ENCODE results near the gene NRL.

The NRL gene

DNA sequence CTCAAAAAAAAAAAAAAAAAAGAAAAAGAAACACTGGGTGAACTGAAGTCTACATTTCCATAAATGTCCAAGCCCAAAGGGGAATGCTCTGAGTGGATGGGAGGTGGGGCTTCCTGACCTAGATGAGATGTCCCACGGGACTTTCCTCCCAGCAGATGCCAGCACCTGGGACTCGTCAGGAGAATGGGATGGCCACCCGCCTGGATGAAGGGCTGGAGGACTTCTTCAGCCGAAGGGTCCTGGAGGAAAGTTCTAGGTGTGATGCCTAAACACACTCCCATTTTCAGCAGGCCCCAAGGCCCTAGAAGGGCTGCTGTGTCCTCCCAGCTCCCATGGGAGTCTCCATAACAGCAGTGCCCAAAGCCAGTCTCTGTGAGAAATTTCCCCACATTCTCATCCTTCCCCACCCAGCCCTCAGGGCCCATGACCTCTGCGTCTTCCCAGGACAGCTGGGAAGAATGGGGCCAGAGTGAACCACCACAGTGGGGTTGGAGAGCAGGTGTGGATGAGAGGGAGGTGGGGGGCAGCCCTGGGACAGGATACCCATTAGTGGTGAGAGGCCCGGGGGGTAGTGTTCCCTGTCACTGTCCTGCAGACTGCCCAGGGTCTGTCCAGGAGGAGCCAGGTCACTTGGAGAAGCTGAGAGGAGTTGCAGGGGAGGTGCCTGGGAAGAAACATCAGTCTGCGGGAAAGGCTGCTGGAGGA is 50.5 kb downstream of the NRL start:
- no peak overlapping the region for H3K9ac ChIP-seq (ENCODE audit: low read length)
- no peaks in the 10 kb centered on the region for H4K20me1 ChIP-seq (ENCODE audit: insufficient read depth, low read length)
- no peak overlapping the region for H3K4me2 ChIP-seq (ENCODE audit: low read length)
- H2AFZ ChIP-seq (ENCODE audit: low read depth, low read length): no peak overlapping the region
- TF ChIP-seq CTCF (IDR thresholded peaks at IDR 0.05; ENCODE audit: low read depth, low read length) (no peak), EZH2phosphoT487 (IDR thresholded peaks at IDR 0.05; ENCODE audit: low read depth) (no peak)
- H3K9me3 ChIP-seq (ENCODE audit: insufficient read depth, low read length): no peaks in the 10 kb centered on the region
- no peaks in the 10 kb centered on the region for H3K27me3 ChIP-seq (ENCODE audit: low read depth, low read length)
- H3K4me3 ChIP-seq (ENCODE audit: low read length): no peak overlapping the region
- no peaks in the 10 kb centered on the region for H3K4me1 ChIP-seq (ENCODE audit: low read length)
- no peaks in the 10 kb centered on the region for H3K79me2 ChIP-seq (ENCODE audit: low read length)
- H3K36me3 ChIP-seq (replicated peaks; ENCODE audit: low read depth, low read length): no peaks in the 10 kb centered on the region
- H3K27ac ChIP-seq (ENCODE audit: low read length): no peak overlapping the region

GRCh38 chr14:24063263-24063836 is 51.4 kb downstream of the NRL start:
- H3K27ac ChIP-seq (ENCODE audit: low read length): no peak overlapping the region
- H3K9me3 ChIP-seq (ENCODE audit: insufficient read depth, low read length): no peaks in the 10 kb centered on the region
- H3K4me3 ChIP-seq (ENCODE audit: low read length): no peak overlapping the region
- no peaks in the 10 kb centered on the region for H3K27me3 ChIP-seq (ENCODE audit: low read depth, low read length)
- H3K36me3 ChIP-seq (replicated peaks; ENCODE audit: low read depth, low read length): no peaks in the 10 kb centered on the region
- no peak overlapping the region for H3K4me2 ChIP-seq (ENCODE audit: low read length)
- H3K4me1 ChIP-seq (ENCODE audit: low read length): no peaks in the 10 kb centered on the region
- no peak overlapping the region for H2AFZ ChIP-seq (ENCODE audit: low read depth, low read length)
- no peaks in the 10 kb centered on the region for H4K20me1 ChIP-seq (ENCODE audit: insufficient read depth, low read length)
- TF ChIP-seq CTCF (IDR thresholded peaks at IDR 0.05; ENCODE audit: low read depth, low read length): no peak
- TF ChIP-seq EZH2phosphoT487 (IDR thresholded peaks at IDR 0.05; ENCODE audit: low read depth): no peak
- no peak overlapping the region for H3K9ac ChIP-seq (ENCODE audit: low read length)
- no peaks in the 10 kb centered on the region for H3K79me2 ChIP-seq (ENCODE audit: low read length)

DNA sequence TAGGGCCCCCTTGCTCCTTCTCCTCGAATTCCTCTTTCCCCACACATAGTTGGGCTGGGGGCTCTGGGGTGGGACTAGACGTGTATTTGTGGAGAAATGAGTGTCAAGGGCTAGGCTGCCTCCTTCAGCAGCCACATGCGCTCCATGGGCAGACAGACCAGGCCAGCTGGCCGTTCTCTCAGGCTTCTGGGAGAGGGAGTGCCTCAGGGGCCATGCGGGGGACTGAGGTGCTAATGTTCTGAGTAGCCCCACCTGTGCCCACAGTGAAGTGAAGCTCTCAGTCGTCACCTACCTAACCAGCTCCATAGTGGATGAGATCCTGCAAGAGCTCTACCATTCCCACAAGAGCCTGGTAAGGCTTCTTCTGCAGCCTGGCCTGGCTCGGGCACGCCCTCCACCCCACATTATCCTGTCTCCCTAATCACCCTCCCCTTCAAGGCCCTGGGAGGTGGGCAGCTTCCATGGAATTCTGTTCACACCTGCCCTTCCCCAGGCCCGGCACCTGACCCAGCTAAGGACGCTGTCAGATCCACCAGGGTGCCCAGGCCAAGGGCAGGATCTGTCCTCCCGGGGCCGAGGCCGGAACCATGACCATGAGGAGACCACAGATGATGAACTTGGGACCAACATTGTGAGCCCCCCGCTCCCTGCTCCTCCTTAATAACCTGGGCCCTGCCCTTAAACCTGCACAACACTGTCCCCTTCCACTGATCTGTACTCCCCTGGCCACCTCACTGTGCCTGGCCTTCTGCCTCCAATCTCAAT is 52.4 kb downstream of the NRL start:
- Histone ChIP-seq H3K27me3 (ENCODE audit: low read depth, low read length) (no peaks in the 10 kb centered on the region), H2AFZ (ENCODE audit: low read depth, low read length) (no peak overlapping the region), H3K4me3 (ENCODE audit: low read length) (no peak overlapping the region), H3K9me3 (ENCODE audit: insufficient read depth, low read length) (no peaks in the 10 kb centered on the region), H3K27ac (ENCODE audit: low read length) (no peak overlapping the region), H3K36me3 (replicated peaks; ENCODE audit: low read depth, low read length) (no peaks in the 10 kb centered on the region), H3K4me2 (ENCODE audit: low read length) (no peak overlapping the region), H3K4me1 (ENCODE audit: low read length) (no peaks in the 10 kb centered on the region), H3K79me2 (ENCODE audit: low read length) (no peaks in the 10 kb centered on the region), H4K20me1 (ENCODE audit: insufficient read depth, low read length) (no peaks in the 10 kb centered on the region), H3K9ac (ENCODE audit: low read length) (no peak overlapping the region)
- no peak for TF ChIP-seq EZH2phosphoT487 (IDR thresholded peaks at IDR 0.05; ENCODE audit: low read depth)
- TF ChIP-seq CTCF (IDR thresholded peaks at IDR 0.05; ENCODE audit: low read depth, low read length): no peak
